GM12801 (cell line): ENCODE data around the gene MINDY1.

ENCODE experiments used
- CTCF ChIP-seq: IDR thresholded peaks from one replicate; pipeline ENCODE4 v1.5.1; 2011; ENCODE audit warnings: control low read depth; ENCODE audit not compliant: insufficient read length; ENCODE audit errors: extremely low read depth

Gene MINDY1

DNA sequence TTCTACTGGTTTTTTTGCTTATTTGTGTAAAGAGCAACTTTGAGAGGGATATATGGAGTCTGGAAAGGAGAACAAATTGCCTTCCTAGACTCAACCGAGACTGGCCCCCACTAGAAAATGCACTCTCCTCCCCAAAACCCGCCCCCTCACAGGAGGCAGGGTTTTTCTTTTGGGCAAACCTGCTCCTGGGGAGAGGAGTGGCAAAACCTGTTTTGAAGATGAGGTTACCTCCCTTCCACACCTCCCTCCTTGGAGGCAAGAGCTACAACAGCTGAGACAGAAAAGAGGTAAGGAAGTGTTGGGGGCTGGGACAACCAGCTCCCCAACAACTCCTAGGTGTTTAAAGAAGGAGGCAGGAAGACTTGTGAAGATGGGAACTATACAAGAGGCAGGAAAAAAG is 29.7 kb upstream of the MINDY1 start, which contains the start of gene BNIPL:
Gene BNIPL, plus strand, starts transcription at position 231 of the 400 bp plus-strand sequence. Its CDS starts 140 bp downstream, at position 371.
- TF ChIP-seq CTCF: no peak

- TF ChIP-seq CTCF: no peak
Observed at GRCh38 chr1:151035167-151035566, 28.5 kb upstream of the MINDY1 start.

GRCh38 chr1:151032164-151032563 is 25.5 kb upstream of the MINDY1 start:
- TF ChIP-seq CTCF: no peak

DNA sequence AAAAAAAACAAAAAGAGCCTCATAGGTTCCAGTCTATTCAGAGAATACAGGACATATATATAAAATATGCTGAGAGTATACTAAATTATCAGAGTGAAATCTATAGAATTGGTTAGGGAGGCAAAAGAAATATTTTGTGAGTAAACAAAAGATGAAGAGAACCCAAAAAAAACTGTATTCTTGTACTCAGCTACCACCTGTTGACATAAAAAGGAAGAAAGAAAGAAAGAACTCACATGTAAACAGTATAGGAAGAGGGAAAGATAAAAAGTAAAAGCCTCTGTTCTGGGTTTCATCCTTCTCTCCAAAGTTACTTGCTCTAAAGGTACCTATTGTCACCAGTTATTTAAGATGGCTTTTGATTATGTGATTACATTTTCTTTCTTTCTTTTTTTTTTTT is 19.8 kb upstream of the MINDY1 start:
- no peak for TF ChIP-seq CTCF

GRCh38 chr1:151024540-151025146 is 17.9 kb upstream of the MINDY1 start:
- no peak for TF ChIP-seq CTCF

DNA sequence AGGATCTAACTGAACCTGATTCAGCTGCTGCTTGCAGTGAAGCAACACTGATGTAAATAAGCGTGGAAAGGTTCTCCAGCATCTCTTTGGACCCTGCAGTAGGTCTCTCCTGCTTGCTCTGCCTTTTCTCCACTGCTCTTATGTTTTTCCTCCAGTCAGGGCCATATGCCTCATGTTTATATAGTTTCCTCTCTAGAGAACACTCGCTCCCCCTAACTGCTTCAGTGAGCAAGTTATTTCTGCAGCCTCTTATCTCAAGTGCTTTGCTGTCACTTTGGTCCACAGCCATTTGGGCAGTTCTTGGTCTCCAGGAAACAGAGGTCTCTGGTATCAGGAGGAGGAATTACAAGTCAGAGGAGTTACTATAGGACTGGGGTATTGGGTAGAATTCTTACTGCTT is 6.8 kb upstream of the MINDY1 start:
- no peak for TF ChIP-seq CTCF

GRCh38 chr1:151012684-151013471 is 6.2 kb upstream of the MINDY1 start:
- TF ChIP-seq CTCF: no peak
